IMR-90 (cell line): ENCODE results near the gene OTOG. TPM values are rescaled to one million over a fixed set of nuclear protein-coding genes. Genes with fewer than 3 reads are reported as not detected.

Experiments used
- ATAC-seq: fragments of 200-7000 bp; cut with Tn5 transposase; 2 replicates; pipeline ENCODE4 v1.9.1; 2020; ENCODE audit warnings: low read depth, mild to moderate bottlenecking, moderate library complexity
- BruUV-seq: library from RNA; stranded (reverse); fragments of 400-500 nt; replicated peaks from 2 replicates; lab custom pipeline; 2021; lab: Mats Ljungman, UMichigan
- CTCF ChIA-PET: fragments of 300-600 bp; formaldehyde crosslinking; extraction: SDS; loops from one replicate; lab custom pipeline; 2021; ENCODE audit warnings: antibody characterized with exemption; lab: Yijun Ruan, JAX
- POLR2A ChIA-PET: fragments of 300-600 bp; sonication (Branson Sonifier 250); formaldehyde crosslinking; loops from one replicate; lab custom pipeline; 2022; ENCODE audit warnings: antibody characterized with exemption; ENCODE audit not compliant: unreplicated experiment; lab: Charles Lee
- DNase-seq: peaks from one replicate; pipeline ENCODE4 v3.0.0; 2013
- H2AFZ ChIP-seq: replicated peaks from 2 replicates; pipeline ENCODE3; 2013; ENCODE audit warnings: low read length, mild to moderate bottlenecking; ENCODE audit not compliant: poor library complexity
- H2AK5ac ChIP-seq: 2 replicates; pipeline ENCODE4 v1.6.1; 2013; ENCODE audit warnings: low read depth, low read length, inconsistent platforms
- H2AK9ac ChIP-seq: replicated peaks from 2 replicates; pipeline ENCODE3; 2013; ENCODE audit warnings: mild to moderate bottlenecking, low read depth, low read length, moderate library complexity; ENCODE audit not compliant: poor library complexity
- H2BK120ac ChIP-seq: 2 replicates; pipeline ENCODE4 v1.6.1; 2013; ENCODE audit warnings: low read depth, low read length, inconsistent platforms
- H2BK15ac ChIP-seq: 3 replicates; pipeline ENCODE4 v1.6.1; 2013; ENCODE audit warnings: low read depth, low read length, inconsistent platforms
- H2BK20ac ChIP-seq: 2 replicates; pipeline ENCODE4 v1.6.1; 2013; ENCODE audit warnings: low read depth, mild to moderate bottlenecking, inconsistent platforms, low read length, moderate library complexity
- H2BK5ac ChIP-seq: 2 replicates; pipeline ENCODE4 v1.6.1; 2013; ENCODE audit warnings: mild to moderate bottlenecking, low read depth, low read length, inconsistent platforms; ENCODE audit not compliant: poor library complexity, severe bottlenecking
- H3K14ac ChIP-seq: replicated peaks from 2 replicates; pipeline ENCODE4 v1.6.1; 2013; ENCODE audit warnings: low read depth, low read length, inconsistent platforms
- H3K18ac ChIP-seq: 2 replicates; pipeline ENCODE4 v1.6.1; 2013; ENCODE audit warnings: low read depth, low read length, control low read depth
- H3K23ac ChIP-seq: 2 replicates; pipeline ENCODE4 v1.6.1; 2013; ENCODE audit warnings: low read depth, low read length, inconsistent platforms
- H3K27ac ChIP-seq: 2 replicates; pipeline ENCODE4 v1.5.1; 2013; ENCODE audit warnings: mild to moderate bottlenecking, control low read depth, low read length; ENCODE audit not compliant: insufficient read depth
- H3K27me3 ChIP-seq: 2 replicates; pipeline ENCODE4 v1.6.1; 2013; ENCODE audit warnings: low read length; ENCODE audit not compliant: control insufficient read depth, insufficient read depth
- H3K36me3 ChIP-seq: 2 replicates; pipeline ENCODE4 v1.6.1; 2013; ENCODE audit warnings: low read length, mixed read lengths; ENCODE audit not compliant: control insufficient read depth, insufficient read depth
- H3K4ac ChIP-seq: 2 replicates; pipeline ENCODE4 v1.6.1; 2013; ENCODE audit warnings: low read depth, low read length, inconsistent platforms
- H3K4me1 ChIP-seq: 2 replicates; pipeline ENCODE4 v1.6.1; 2013; ENCODE audit warnings: low read length, mixed read lengths; ENCODE audit not compliant: control insufficient read depth, insufficient read depth
- H3K4me2 ChIP-seq: 2 replicates; pipeline ENCODE4 v1.6.1; 2013; ENCODE audit warnings: low read depth, mild to moderate bottlenecking, control low read depth, low read length, moderate library complexity
- H3K4me3 ChIP-seq: 2 replicates; pipeline ENCODE4 v1.5.1; 2013; ENCODE audit warnings: low read depth, mild to moderate bottlenecking, control low read depth, low read length, moderate library complexity; ENCODE audit not compliant: insufficient read depth
- H3K56ac ChIP-seq: 2 replicates; pipeline ENCODE4 v1.6.1; 2013; ENCODE audit warnings: low read length, inconsistent platforms; ENCODE audit not compliant: insufficient read depth; ENCODE audit errors: extremely low read depth
- H3K79me1 ChIP-seq, 2 experiments: 2 replicates each; pipeline ENCODE4 v1.6.1; 2013; ENCODE audit warnings: low read length in 2 of 2, inconsistent platforms in 1 of 2, low read depth in 1 of 2
- H3K9ac ChIP-seq: 2 replicates; pipeline ENCODE4 v1.6.1; 2013; ENCODE audit warnings: low read depth, low read length, control low read depth
- H3K9me1 ChIP-seq: 2 replicates; pipeline ENCODE4 v1.6.1; 2013; ENCODE audit warnings: low read length, inconsistent platforms; ENCODE audit not compliant: insufficient read depth
- H3K9me3 ChIP-seq: 2 replicates; pipeline ENCODE4 v1.6.1; 2013; ENCODE audit warnings: low read length; ENCODE audit not compliant: control insufficient read depth, insufficient read depth
- H4K20me1 ChIP-seq: 2 replicates; pipeline ENCODE4 v1.6.1; 2013; ENCODE audit warnings: low read length, inconsistent platforms; ENCODE audit not compliant: insufficient read depth
- H4K5ac ChIP-seq: 2 replicates; pipeline ENCODE4 v1.6.1; 2013; ENCODE audit warnings: mild to moderate bottlenecking, low read depth, low read length, control low read depth
- H4K8ac ChIP-seq, 2 experiments: 2 replicates each; pipeline ENCODE4 v1.6.1; 2013; ENCODE audit warnings: low read depth in 2 of 2, low read length in 2 of 2, control low read depth in 1 of 2, inconsistent platforms in 1 of 2
- H4K91ac ChIP-seq: 2 replicates; pipeline ENCODE4 v1.6.1; 2013; ENCODE audit warnings: low read depth, low read length, inconsistent platforms; ENCODE audit not compliant: insufficient read depth
- BHLHE40 ChIP-seq: fragments of 150-350 bp; IDR thresholded peaks from 2 replicates; pipeline ENCODE4 v1.6.1; 2016; ENCODE audit warnings: mild to moderate bottlenecking, low read depth, low read length
- CEBPB ChIP-seq: IDR thresholded peaks from 2 replicates; pipeline ENCODE4 v1.6.1; 2012; ENCODE audit warnings: low read depth, low read length, improper control_type of control experiment
- CHD1 ChIP-seq: IDR thresholded peaks from 2 replicates; pipeline ENCODE4 v1.6.1; 2012; ENCODE audit warnings: low read depth, low read length, improper control_type of control experiment
- FOS ChIP-seq: fragments of 150-350 bp; IDR thresholded peaks from 2 replicates; pipeline ENCODE4 v1.6.1; 2016; ENCODE audit warnings: low read depth, low read length
- MAFK ChIP-seq: IDR thresholded peaks from 2 replicates; pipeline ENCODE4 v1.6.1; 2012; ENCODE audit warnings: low read depth, low read length, improper control_type of control experiment
- MAZ ChIP-seq: IDR thresholded peaks from 2 replicates; pipeline ENCODE4 v1.6.1; 2012; ENCODE audit warnings: low read depth, mild to moderate bottlenecking, low read length, improper control_type of control experiment, moderate library complexity, borderline replicate concordance
- MXI1 ChIP-seq: IDR thresholded peaks from 2 replicates; pipeline ENCODE4 v1.6.1; 2012; ENCODE audit warnings: low read depth, mild to moderate bottlenecking, low read length, moderate library complexity, borderline replicate concordance
- NFE2L2 ChIP-seq: fragments of 150-350 bp; IDR thresholded peaks from 2 replicates; pipeline ENCODE4 v1.6.1; 2016; ENCODE audit warnings: low read depth, mild to moderate bottlenecking, low read length
- POLR2A ChIP-seq: IDR thresholded peaks from 2 replicates; pipeline ENCODE4 v1.6.1; 2012; ENCODE audit warnings: mild to moderate bottlenecking, low read depth, low read length
- RAD21 ChIP-seq: IDR thresholded peaks from 2 replicates; pipeline ENCODE4 v1.6.1; 2012; ENCODE audit warnings: low read length, improper control_type of control experiment
- RCOR1 ChIP-seq: IDR thresholded peaks from 2 replicates; pipeline ENCODE4 v1.6.1; 2012; ENCODE audit warnings: mild to moderate bottlenecking, low read length, improper control_type of control experiment; ENCODE audit not compliant: insufficient replicate concordance
- RFX5 ChIP-seq: IDR thresholded peaks from 2 replicates; pipeline ENCODE4 v1.8.0; 2012; ENCODE audit warnings: low read depth, mild to moderate bottlenecking, low read length, moderate library complexity
- SMC3 ChIP-seq: fragments of 150-350 bp; IDR thresholded peaks from 2 replicates; pipeline ENCODE4 v1.6.1; 2016; ENCODE audit warnings: low read depth, mild to moderate bottlenecking, antibody characterized with exemption, low read length, moderate library complexity
- WGBS, 2 experiments: methylation state at CpG; one replicate each; pipeline versions ENCODE4 v1.1.5 to v1.1.7; 2013; ENCODE audit warnings: missing lambda C conversion rate in 2 of 2; ENCODE audit not compliant: insufficient read length in 1 of 2; ENCODE audit errors: extremely low coverage in 2 of 2; 5-methylcytosine and 5-hydroxymethylcytosine counted together
- dilution Hi-C: fragments of 300-500 bp; cut with HindIII; formaldehyde crosslinking; loops from one replicate; pipeline ENCODE4 v1.14.3; 2018; ENCODE audit warnings: low sequenced_read_pairs; ENCODE audit not compliant: unreplicated experiment
- in situ Hi-C: fragments of 300-500 bp; cut with MboI; formaldehyde crosslinking; loops from 3 replicates; pipeline ENCODE4 v1.14.3; 2019; ENCODE audit warnings: low sequenced_read_pairs, inconsistent platforms, mixed read lengths
- intact Hi-C: fragments of 100-400 bp; cut with micrococcal nuclease; formaldehyde crosslinking; loops from 2 replicates; pipeline ENCODE4 v1.10.0; 2022
- polyA plus RNA-seq, 3 experiments: library from polyadenylated mRNA; depleted of rRNA; stranded (reverse); fragments of >200 nt; gene quantifications; 2 replicates each; pipeline ENCODE4 v1.2.3, GENCODE V29; 2012; ENCODE audit warnings: low replicate concordance in 1 of 3
- total RNA-seq: library from RNA; depleted of rRNA; stranded (reverse); fragments of >200 nt; gene quantifications from 2 replicates; pipeline ENCODE4 v1.2.3, GENCODE V29; 2012
- TF ChIP-seq, protein P1 (sequence below): fragments of 150-350 bp; IDR thresholded peaks from 2 replicates; pipeline ENCODE4 v1.6.1; 2017; ENCODE audit warnings: mild to moderate bottlenecking, antibody characterized with exemption, low read length, low read depth
- TF ChIP-seq, protein P2 (sequence below): fragments of 150-350 bp; IDR thresholded peaks from 2 replicates; pipeline ENCODE4 v1.6.1; 2016; ENCODE audit warnings: low read depth, mild to moderate bottlenecking, low read length, moderate library complexity, borderline replicate concordance
- TF ChIP-seq, protein P3 (sequence below): conservative IDR thresholded peaks from 2 replicates; pipeline ENCODE4 v1.5.1; 2012; ENCODE audit warnings: mild to moderate bottlenecking, low read depth, low read length, improper control_type of control experiment

OTOG gene
- total and polyA plus RNA-seq, 2 of the 4 experiments (the other 2 are of a cell fraction): not detected

DNA sequence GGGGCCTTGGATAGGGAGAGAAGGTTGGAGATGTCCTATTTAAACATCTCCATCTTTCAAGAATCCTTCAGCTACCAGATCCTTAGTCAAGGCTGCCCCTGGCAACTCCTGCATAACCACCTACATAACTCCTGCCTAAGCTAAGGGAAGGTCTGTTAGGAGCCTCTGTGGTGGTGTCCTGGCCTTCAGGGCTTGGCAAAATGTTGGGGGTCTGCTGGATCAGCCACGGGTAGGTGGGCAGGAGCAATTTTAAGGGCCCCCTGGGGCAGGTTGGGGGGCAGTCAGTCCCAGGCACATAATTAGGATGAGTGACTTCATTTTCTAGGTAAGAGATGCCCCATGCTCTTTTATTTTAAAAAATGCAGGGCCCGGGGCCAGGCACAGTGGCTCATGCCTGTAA, 28.7 kb upstream of the OTOG start:
- Histone ChIP-seq H2AFZ (no peak overlapping the region), H3K27me3 (peaks cover 13% of the 10 kb centered on the region), H3K4ac (no peak overlapping the region), H3K56ac (no peak overlapping the region), H3K14ac (no peak overlapping the region), H3K9me3 (no peaks in the 10 kb centered on the region), H2BK20ac (no peak overlapping the region), H2BK15ac (no peak overlapping the region), H3K36me3 (no peaks in the 10 kb centered on the region), H4K8ac (no peak overlapping the region), H2BK5ac (no peak overlapping the region), H3K9me1 (no peaks in the 10 kb centered on the region; the same call in 1 of the 2 replicates), H3K4me3 (no peak overlapping the region), H4K5ac (no peak overlapping the region), H3K4me1 (no peaks in the 10 kb centered on the region), H2AK9ac (no peak overlapping the region), H3K9ac (no peak overlapping the region), H3K4me2 (no peak overlapping the region), H2AK5ac (no peak overlapping the region), H3K23ac (no peak overlapping the region), H2BK120ac (no peak overlapping the region), H3K18ac (no peak overlapping the region), H3K27ac (no peak overlapping the region), H4K91ac (no peak overlapping the region), H4K20me1 (no peaks in the 10 kb centered on the region), H3K79me1 (no peaks in the 10 kb centered on the region)
- intact Hi-C loops: no loop called here
- DNase-seq (no peak), ATAC-seq (no peak)
- WGBS, 2 experiments: 14% methylated on average over 1 of the region's 2 CpGs; no CpG with 5 or more reads in 1 of the 2 experiments
- dilution Hi-C loops: no loop called here
- POLR2A ChIA-PET: no interaction called here
- TF ChIP-seq, protein P1, sequence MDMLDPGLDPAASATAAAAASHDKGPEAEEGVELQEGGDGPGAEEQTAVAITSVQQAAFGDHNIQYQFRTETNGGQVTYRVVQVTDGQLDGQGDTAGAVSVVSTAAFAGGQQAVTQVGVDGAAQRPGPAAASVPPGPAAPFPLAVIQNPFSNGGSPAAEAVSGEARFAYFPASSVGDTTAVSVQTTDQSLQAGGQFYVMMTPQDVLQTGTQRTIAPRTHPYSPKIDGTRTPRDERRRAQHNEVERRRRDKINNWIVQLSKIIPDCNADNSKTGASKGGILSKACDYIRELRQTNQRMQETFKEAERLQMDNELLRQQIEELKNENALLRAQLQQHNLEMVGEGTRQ: no peak
- TF ChIP-seq FOS: no peak
- no peak for TF ChIP-seq BHLHE40
- TF ChIP-seq RCOR1: no peak
- TF ChIP-seq, protein P2, sequence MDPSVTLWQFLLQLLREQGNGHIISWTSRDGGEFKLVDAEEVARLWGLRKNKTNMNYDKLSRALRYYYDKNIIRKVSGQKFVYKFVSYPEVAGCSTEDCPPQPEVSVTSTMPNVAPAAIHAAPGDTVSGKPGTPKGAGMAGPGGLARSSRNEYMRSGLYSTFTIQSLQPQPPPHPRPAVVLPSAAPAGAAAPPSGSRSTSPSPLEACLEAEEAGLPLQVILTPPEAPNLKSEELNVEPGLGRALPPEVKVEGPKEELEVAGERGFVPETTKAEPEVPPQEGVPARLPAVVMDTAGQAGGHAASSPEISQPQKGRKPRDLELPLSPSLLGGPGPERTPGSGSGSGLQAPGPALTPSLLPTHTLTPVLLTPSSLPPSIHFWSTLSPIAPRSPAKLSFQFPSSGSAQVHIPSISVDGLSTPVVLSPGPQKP: no peak
- TF ChIP-seq, protein P3, sequence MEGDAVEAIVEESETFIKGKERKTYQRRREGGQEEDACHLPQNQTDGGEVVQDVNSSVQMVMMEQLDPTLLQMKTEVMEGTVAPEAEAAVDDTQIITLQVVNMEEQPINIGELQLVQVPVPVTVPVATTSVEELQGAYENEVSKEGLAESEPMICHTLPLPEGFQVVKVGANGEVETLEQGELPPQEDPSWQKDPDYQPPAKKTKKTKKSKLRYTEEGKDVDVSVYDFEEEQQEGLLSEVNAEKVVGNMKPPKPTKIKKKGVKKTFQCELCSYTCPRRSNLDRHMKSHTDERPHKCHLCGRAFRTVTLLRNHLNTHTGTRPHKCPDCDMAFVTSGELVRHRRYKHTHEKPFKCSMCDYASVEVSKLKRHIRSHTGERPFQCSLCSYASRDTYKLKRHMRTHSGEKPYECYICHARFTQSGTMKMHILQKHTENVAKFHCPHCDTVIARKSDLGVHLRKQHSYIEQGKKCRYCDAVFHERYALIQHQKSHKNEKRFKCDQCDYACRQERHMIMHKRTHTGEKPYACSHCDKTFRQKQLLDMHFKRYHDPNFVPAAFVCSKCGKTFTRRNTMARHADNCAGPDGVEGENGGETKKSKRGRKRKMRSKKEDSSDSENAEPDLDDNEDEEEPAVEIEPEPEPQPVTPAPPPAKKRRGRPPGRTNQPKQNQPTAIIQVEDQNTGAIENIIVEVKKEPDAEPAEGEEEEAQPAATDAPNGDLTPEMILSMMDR: no peak
- TF ChIP-seq SMC3: no peak
- TF ChIP-seq POLR2A: no peak
- TF ChIP-seq CHD1: no peak
- no peak for TF ChIP-seq CEBPB
- no peak for TF ChIP-seq MAFK
- no peak for TF ChIP-seq MAZ
- TF ChIP-seq MXI1: no peak
- no peak for TF ChIP-seq RFX5
- TF ChIP-seq RAD21: no peak
- no peak for TF ChIP-seq NFE2L2
- no TSS peak for BruUV-seq
- in situ Hi-C loops: loop anchor here (25.0 kb wide), 1 partner anchor 581 kb away; no protein-coding TSS in a partner anchor
- CTCF ChIA-PET: no interaction called here
